GM20000 (cell line): Measurements from ENCODE around the gene CCDC43.
"Not testable (repeated sequence)": the region's sequence is repeated elsewhere in the genome, so short reads cannot be mapped to it uniquely, and the experiment has no call there.

Experiments used
- DNase-seq: peaks from one replicate; pipeline ENCODE4 v3.0.0; 2012; ENCODE audit warnings: low spot score
- CTCF ChIP-seq: IDR thresholded peaks from 2 replicates; pipeline ENCODE4 v1.5.1; 2012; ENCODE audit warnings: mild to moderate bottlenecking, control low read depth; ENCODE audit errors: extremely low read depth, missing control alignments

Gene CCDC43

GRCh38 chr17:44689477-44690217 is at the start of gene CCDC43:
TSS of gene CCDC43 (minus strand) at chr17:44689776. CDS start at chr17:44689753, 23 bp downstream.
- DNase-seq, result peak; percentile 91
- no peak for TF ChIP-seq CTCF

GRCh38 chr17:44738214-44738906 is 48.8 kb upstream of the CCDC43 start:
- DNase-seq, result peak; percentile 59
- no peak for TF ChIP-seq CTCF

GRCh38 chr17:44736551-44737240 is 47.1 kb upstream of the CCDC43 start:
- no peak for TF ChIP-seq CTCF
- no peak for DNase-seq

GRCh38 chr17:44734272-44734671 is 44.7 kb upstream of the CCDC43 start:
- no peak for DNase-seq
- TF ChIP-seq CTCF, result no peak

- DNase-seq, result no peak
Observed at GRCh38 chr17:44733753-44734152, 44.2 kb upstream of the CCDC43 start.

GRCh38 chr17:44726121-44726520 is 36.5 kb upstream of the CCDC43 start:
- not testable (repeated sequence) for DNase-seq

More at GRCh38 chr17:44733753-44734152, 44.2 kb upstream of the CCDC43 start:
- TF ChIP-seq CTCF, result peak; percentile 18

GRCh38 chr17:44722254-44722653 is 32.7 kb upstream of the CCDC43 start:
- no peak for TF ChIP-seq CTCF
- no peak for DNase-seq
